ENCODE results near the gene SLC12A6. TPM values are rescaled to one million over a fixed set of nuclear protein-coding genes. Genes with fewer than 3 reads are reported as not detected.

The SLC12A6 gene
- total RNA-seq, 4 donors from 2014 or later: 20.0 to 43.3 (median 33.5) TPM

GRCh38 chr15:34223904-34224596 is 113.5 kb downstream of the SLC12A6 start:
- no peak for ATAC-seq (ENCODE audit: low FRiP score)
- TF ChIP-seq CTCF (IDR thresholded peaks at IDR 0.05): no peak
- no peak for DNase-seq (ENCODE audit: low spot score)

- DNase-seq (ENCODE audit: low spot score): no peak
- ATAC-seq (ENCODE audit: low FRiP score): no peak
- TF ChIP-seq CTCF (IDR thresholded peaks at IDR 0.05): no peak
Measured at GRCh38 chr15:34217587-34218225, 119.9 kb downstream of the SLC12A6 start.

- ATAC-seq (ENCODE audit: low FRiP score): no peak
- no peak for DNase-seq (ENCODE audit: low spot score)
- TF ChIP-seq CTCF (IDR thresholded peaks at IDR 0.05): no peak
Measured at GRCh38 chr15:34216527-34217270, 120.9 kb downstream of the SLC12A6 start.

- no peak for ATAC-seq (ENCODE audit: low FRiP score)
- no peak for TF ChIP-seq CTCF (IDR thresholded peaks at IDR 0.05)
- no peak for DNase-seq (ENCODE audit: low spot score)
Measured at GRCh38 chr15:34214135-34214534, 123.4 kb downstream of the SLC12A6 start.

- DNase-seq (ENCODE audit: low spot score) (no peak), ATAC-seq (ENCODE audit: low FRiP score) (no peak)
- TF ChIP-seq CTCF (IDR thresholded peaks at IDR 0.05): no peak
Measured at GRCh38 chr15:34213690-34214089, 123.9 kb downstream of the SLC12A6 start.

GRCh38 chr15:34209421-34210282 is 127.9 kb downstream of the SLC12A6 start, which contains the start of gene KATNBL1:
Gene KATNBL1, minus strand, starts transcription at chr15:34210096. Its CDS starts 46,420 bp downstream, at chr15:34163676.
- peak in 2 of 3 donors; percentile 22 to 87 for TF ChIP-seq CTCF (IDR thresholded peaks at IDR 0.05)

More at GRCh38 chr15:34209421-34210282, 127.9 kb downstream of the SLC12A6 start, which contains the start of gene KATNBL1:
- ATAC-seq (ENCODE audit: low FRiP score): peak; percentile 98
- peak; percentile 95 for DNase-seq (ENCODE audit: low spot score)

Measured in omental fat pad (tissue), 4 donors.